Measurements from ENCODE around the gene SLCO2A1.

SLCO2A1 gene

DNA sequence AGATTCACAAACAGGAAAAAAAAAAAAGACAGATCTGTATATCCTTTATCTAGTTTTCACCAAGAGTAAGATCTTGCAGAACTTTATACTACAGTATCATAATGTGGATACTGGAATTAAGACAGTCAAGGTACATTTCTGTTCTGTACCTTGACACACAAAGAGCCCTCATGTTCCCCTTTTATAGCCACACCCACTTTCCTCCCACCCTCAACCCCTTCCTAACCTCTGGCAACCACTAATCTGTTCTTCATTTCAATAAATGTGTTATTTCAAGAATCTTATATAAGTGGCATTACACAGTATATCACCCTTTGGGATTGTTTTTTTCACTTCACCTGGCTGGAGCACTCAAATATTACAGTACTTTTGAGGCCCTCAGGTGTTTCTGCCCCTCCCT is 130.4 kb downstream of the SLCO2A1 start:
- DNase-seq (ENCODE audit: low read depth, low spot score): no peak

- DNase-seq (ENCODE audit: low read depth, low spot score): no peak
Measured at GRCh38 chr3:133897547-133897946, 132.2 kb downstream of the SLCO2A1 start.

- peak; percentile 47 for DNase-seq (ENCODE audit: low read depth, low spot score)
Measured at GRCh38 chr3:133896002-133896761, 133.5 kb downstream of the SLCO2A1 start.

DNA sequence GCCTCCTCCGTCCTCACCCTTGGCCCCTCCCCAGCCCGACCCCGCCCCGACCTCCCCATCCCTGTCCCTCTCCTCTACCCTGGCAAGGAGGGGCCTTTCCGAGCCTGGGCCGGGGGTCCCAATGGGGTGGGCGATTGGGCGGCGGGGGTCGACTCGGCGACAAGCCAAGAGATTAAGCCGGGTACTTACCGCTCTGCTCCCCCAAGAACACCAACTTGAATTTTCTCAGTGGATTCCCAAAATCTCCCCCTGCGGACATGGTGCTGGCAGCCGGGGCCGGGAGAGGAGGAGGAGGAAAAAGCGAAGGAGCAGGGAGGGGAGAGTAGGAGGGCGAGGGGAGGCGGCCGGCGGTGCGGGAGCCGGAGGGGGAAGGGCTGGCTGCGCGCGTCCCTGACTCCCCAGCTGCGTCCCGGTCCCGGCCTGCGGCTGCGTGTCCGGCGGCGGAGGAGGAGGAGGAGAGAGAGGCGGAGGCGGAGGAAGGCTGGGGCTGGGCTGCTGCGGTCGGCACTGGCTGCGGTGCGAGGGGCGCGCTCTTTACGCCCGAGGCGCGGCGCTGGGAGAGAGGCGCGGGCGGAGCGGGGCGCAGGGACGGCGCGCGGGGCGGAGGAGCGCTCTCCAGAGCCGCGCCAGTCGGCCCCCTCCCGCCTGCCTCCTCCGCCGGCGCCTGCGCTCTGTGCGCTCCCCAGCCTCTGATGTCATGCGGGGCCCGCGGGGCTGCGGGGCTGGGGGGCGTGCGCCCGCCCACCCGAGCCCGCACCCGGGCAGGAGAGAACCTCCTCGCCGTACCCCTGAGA is 134.3 kb downstream of the SLCO2A1 start, which contains the start of gene RAB6B:
Gene RAB6B, minus strand, starts transcription at position 675 of the 794 bp plus-strand sequence. Its CDS starts 416 bp downstream, at position 259.
- peak; percentile 65 for DNase-seq (ENCODE audit: low read depth, low spot score)

DNA sequence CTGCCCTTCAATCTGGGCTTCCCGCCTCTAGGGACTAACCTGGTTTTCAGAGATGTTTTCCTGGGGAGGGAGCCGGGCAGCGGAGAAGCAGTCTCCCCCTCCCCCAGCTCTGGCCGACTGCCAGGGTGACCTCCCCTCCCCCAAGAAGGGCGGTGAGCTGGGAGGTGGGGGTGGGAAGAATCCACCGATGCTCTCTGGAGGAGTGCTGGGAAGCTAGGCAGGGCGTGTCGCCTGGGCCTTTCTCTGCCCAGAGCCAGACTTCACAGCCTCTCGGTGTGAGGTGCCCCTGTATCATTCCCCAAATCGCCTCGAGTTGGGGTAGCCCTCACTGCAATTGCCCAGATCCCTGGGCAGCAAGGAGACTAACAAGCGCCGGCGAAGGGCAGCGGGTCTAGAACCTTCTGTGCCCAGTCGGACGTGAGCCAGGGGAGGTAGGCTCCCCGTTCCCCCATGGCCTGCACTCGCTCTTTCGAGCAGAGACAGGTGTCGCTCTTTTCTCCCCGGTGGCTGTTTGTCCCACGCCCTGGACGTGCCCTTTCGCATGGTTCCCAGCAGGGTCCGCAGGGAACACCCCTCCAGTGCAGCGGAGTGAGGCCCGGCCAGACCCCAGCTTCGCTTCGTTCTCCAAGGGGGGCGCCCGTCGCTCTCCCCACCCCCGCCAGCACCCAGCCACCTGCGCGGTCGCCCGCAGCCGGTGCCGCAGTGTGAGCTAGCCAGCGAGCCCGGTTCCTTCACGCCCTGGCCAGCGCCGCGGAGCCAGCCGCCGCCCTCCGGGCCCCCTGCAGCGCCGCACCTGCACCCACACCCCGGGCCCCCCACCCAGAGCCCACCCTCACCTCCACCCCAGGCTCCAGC is 135.1 kb downstream of the SLCO2A1 start:
- peak; percentile 58 for DNase-seq (ENCODE audit: low read depth, low spot score)

- no peak for DNase-seq (ENCODE audit: low read depth, low spot score)
Measured at GRCh38 chr3:133893683-133894352, 135.9 kb downstream of the SLCO2A1 start.

DNA sequence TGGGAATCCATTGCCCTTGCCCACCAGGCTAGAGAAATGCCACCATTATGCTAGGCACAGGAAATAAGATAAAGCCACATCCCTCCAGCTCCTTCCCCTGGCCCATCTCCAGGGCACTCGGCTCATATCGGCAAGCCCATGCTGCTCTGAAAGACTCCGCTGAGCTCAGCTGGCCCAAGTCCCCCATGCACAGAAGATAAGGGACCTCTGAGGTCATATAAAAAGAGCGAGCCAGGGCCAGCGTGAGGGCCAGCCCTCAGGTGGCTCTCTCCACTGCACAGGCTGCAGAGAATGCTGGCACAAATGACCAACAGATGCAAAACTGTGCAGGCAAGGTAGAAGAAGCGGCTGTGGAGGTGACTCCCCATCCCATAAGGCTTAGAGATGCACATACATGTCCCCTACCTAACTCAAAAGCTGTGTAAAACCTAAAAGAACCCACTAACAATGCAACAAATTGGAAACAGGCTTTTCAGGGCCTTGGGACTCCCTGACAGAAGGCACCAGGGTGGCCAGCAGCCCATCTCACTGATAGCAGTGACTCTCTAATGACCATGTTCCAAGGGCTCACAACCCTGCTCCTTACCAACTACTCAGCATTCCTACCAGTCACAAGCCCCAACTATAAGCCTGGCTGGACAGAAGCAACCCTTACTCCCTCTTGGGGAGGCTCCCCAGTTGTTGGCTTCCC is 137.0 kb downstream of the SLCO2A1 start:
- DNase-seq (ENCODE audit: low read depth, low spot score): no peak

- no peak for DNase-seq (ENCODE audit: low read depth, low spot score)
Measured at GRCh38 chr3:133891662-133892378, 137.9 kb downstream of the SLCO2A1 start.

GRCh38 chr3:133890972-133891644 is 138.6 kb downstream of the SLCO2A1 start:
- DNase-seq (ENCODE audit: low read depth, low spot score): no peak

DNA sequence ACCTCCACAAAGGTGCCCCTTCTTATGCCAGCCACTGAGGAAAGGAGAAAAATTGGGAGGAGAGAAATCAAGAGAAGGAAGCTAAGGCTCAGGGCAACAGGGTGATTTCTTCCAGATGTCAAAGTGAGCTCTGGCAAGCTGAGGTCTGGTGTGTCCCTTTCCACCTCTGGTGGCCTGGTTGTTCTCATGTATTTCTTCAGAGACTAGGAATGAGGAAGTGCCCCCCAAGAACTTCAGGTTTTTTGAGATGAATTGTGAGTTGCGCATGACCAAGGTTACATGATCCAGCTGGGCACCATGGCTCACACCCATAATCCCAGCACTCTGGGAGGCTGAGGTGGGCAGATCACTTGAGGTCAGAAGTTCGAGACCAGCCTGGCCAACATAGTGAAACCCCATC is 139.7 kb downstream of the SLCO2A1 start:
- no peak for DNase-seq (ENCODE audit: low read depth, low spot score)

GRCh38 chr3:133888726-133889340 is 140.9 kb downstream of the SLCO2A1 start:
- no peak for DNase-seq (ENCODE audit: low read depth, low spot score)

DNA sequence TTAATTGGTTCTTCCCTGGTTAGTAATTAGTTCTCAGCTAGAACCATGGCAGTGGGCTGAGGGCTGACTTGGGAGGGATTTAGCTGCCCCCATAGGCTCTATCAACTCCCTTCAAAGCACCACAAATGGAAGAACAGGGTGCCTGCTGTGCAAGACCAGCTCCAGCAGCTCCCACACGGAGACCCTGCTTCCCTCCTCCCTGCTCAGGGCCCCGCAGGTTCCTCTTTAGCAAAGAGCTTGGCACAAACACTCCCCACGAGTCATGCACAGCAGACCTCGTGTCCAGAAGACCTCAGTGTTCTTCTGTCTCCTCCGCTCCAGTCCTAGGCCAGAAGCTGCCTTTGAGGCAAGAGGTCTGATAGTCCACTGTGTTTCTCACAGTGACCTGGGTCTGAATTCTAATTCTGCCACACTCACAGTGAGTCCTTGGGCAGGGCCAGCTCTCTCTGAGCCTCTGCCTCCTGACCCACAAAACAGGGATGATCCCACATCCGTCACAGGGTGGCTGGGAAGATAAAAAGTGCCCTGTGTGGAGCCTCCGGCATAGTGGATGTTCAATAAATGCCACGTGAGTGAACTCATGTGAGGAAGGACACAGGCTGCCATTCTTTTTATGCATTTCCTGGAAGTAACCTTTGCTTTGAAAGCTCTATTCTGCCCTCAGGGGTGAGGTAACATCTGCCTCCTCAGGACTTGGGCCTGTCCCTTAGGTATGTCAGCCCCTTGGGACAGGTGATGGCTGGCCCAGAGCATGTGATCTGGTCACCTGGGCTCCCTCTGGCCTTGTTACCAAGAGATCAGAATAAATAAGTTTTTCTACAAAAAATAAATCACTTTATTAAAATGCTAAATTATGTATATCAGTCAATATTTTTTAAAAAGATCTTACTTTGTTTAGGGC is 141.7 kb downstream of the SLCO2A1 start:
- DNase-seq (ENCODE audit: low read depth, low spot score): no peak

DNA sequence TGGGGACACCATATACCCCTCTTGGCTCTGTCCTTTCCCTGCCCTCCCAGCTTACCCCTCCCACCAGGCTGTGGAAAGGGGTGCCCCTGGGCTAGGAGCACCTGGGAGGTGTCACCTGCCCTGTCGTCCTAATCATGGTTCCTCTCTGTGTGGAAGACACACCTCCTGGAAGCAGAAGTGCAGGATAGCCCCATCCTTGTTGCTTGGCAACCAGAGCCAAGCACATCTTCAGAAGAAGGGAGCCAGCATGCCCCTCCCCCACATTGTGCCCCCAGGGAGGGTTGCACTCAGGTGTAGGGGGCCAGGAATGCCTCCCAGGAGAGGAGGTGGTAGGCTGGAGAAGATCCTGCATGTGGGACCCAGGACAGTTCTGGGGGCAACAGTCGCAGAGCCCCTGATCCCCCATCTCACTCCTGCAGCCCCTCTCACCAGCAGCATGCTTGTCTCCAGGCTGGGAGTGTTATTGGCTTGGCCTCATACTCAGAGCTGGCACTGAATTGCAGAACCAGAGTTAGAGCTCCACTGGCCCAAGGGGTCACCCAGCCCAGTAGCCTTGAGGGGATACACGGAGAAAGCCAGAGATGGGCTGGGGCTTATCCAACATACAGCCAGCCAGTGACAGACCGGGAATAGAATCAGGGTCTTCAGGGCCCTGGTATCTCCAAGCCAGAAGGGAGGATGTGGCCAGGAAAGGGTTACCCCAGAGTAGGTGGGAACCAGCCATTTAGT is 142.5 kb downstream of the SLCO2A1 start:
- no peak for DNase-seq (ENCODE audit: low read depth, low spot score)

GRCh38 chr3:133886031-133886722 is 143.5 kb downstream of the SLCO2A1 start:
- no peak for DNase-seq (ENCODE audit: low read depth, low spot score)

DNA sequence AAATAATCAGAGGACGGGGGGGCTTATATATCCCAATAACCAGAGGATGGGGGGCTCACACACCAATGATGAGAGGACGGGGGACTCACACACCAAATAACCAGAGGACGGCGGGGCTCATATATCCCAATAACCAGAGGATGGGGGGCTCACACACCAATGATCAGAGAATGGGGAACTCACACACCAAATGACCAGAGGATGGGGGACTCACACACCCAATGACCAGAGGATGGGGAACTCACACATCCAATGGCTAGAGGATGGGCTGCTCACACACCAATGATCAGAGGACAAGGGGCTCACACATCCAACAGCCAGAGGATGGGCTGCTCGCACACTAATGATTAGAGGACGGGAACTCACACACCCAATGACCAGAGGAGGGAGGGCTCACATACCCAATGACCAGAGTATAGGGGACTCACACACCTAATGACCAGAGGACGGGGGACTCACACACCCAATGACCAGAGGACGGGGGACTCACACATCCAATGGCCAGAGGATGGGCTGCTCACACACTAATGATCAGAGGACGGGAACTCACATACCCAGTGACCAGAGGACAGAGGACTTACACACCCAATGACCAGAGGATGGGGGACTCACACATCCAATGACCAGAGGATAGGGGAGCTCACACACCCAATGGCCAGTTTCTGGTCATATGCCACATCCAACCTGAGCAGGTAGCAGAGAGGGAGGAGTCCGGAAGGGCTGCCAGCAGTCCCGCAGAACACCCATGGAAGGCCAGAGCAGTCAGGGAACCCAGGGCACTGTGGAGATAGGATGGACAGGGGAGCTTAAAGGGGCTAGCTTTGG is 144.6 kb downstream of the SLCO2A1 start:
- DNase-seq (ENCODE audit: low read depth, low spot score): no peak

Data from ELF-1 (cell line).